Kidney tubule cell (primary cell): ENCODE data around the gene B4GALT3.
"Not testable (repeated sequence)": the region's sequence is repeated elsewhere in the genome, so short reads cannot be mapped to it uniquely, and the experiment has no call there.

ENCODE experiments used
- DNase-seq: peaks from one replicate; pipeline ENCODE4 v3.0.0-alpha.2; 2018; ENCODE audit warnings: low spot score

B4GALT3 gene

DNA sequence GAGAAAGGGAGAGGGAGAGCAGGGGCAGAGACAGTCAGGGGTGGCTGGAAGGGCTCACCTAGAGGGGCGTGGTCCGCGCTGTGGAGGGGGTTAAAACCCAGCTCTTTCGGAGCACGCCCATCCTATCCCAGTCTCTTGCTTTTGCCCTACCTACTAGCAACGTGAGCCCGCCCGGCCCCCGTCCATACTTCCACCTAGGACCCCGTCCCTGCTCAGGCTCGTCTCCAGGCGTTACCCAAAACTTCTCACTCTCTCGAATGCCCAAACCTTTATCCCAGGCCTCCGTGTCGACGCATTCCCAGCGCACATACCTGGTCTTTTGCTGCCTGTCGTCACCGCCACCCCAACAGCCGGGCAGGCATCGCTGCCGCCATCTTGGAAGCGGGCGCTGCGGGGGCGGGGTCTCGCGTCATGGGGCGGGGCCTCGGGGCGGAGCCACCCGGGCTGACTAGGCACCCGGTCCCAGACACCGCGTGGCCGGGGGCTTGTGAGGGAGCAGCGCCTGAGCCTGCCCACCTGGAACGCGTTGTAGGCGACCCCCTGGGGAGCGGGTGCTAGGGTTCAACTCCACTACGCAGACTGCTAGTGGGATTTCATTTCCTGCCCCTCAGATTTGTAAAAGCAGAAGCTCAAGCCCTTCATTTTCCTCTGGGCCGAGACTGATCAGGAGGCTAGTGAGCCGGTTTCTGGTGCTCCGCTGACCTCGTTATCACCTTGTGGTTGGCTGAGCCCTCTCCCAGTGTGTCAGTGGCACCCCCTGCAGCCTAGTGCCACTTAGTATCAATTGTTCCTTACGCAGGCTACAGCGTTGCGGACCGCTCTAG lies at the start of gene B4GALT3:
TSS of gene B4GALT3 (minus strand) at position 396 of the 824 bp plus-strand sequence. CDS start 1,447 bp downstream, outside the sequence.
- DNase-seq = peak; percentile 81

DNA sequence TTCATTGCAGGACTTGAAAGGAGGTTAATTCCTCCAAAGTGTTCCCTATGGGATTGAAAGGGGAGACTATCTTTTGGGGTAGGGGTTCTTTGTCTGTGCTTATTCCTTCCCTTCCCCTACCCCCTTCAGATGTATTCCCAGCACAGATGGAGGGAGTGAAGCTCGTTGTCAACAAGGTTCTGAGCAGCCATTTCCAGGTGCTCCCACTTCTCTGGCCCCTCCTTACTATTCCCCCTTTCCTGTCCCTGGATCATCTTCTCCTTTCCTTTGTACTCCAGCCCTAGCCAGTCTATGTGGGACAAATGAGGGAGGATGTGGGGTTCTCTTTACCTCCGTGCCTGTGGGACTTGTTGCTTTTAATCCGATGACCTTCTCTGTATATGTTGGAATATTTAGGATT lies 49.5 kb upstream of the B4GALT3 start:
- no peak for DNase-seq

DNA sequence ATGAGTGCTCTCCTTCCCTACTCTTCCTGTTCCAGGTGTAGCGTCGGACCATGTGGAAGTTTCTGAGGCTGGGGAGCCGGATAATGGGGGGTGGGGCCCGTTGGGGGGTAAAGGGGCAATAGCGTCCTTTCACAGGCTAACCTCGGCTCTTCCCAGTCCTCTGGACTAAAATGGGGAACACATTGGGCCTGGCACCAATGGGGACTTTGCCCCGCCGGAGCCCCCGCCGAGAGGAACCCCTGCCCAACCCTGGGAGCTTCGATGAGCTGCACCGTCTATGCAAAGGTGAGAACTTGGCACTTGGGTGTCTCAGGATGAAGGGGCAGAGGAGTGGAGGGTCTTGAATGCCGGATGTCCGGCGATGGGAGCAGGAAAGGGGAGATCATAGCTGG lies 49.0 kb upstream of the B4GALT3 start:
- no peak for DNase-seq

DNA sequence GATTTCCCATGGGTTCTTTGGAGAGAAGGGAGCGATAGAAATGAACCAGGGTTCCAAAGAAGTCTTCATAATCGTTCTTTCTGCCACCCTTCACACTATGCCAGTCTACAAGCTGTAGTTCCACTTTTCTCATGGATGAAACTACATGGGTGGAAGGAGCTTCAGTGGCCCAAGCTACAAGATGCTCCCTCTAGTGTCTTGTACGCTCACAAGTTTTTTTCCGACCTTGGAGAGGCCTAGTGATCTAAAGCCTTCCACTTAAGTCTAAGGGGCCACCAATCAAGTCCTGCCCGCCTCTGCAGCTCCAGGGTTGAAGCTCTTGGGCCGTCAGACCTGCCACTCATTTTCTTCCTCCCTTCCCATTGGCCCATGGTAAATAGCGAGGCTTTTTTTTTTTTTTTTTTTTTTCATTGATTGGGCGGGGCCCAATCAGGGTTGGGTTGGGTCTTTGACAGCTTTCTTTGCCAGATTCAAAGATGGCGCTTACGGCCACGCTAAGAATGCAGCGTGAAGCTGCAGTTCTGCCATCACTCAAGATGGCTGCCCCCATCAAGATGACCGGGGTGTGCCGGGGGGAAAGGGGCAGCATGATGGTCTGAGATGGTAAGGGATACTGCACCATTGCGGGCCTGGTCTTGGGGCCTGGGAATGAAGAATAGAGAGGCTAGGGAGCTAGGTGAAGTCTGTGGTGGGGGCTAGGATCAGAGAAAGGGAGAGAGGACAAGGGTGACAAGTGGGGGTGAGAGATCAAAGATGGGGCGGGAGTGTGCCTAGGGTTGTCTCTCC lies 48.4 kb upstream of the B4GALT3 start, which contains the start of gene TOMM40L:
TSS of gene TOMM40L (plus strand) at position 527 of the 786 bp plus-strand sequence. CDS start 430 bp downstream, outside the sequence.
- DNase-seq = peak; percentile 100

DNA sequence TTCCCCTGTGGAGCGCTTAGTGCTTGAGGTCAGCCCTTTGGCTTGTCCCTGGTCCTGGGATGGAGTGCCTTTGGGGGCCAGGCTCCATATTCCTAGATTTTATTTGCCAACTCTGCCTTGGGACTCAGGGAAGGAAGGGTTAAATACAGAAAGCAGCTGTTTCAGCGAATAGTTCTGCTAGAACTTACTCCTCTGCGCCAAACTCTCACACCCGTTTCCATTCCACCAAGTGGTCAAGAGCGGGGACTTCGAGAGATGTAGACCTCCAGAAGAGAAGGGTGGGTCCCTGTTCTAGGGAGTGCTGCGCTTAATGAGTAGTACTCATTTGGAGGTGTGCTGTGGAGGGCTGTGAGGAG lies 47.8 kb upstream of the B4GALT3 start:
- no peak for DNase-seq

DNA sequence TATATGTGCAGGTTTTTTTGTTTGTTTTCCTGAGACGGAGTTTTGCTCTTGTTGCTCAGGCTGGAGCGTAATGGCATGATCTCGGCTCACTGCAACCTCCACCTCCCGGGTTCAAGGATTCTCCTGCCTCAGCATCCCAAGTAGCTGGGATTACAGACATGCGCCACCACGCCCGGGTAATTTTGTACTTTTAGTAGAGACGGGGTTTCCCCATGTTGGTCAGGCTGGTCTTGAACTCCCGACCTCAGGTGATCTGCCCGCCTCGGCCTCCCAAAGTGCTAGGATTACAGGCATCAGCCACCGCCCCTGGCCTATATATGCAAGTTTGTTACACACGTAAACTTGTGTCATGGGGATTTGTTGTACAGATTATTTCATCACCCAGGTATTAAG lies 47.4 kb upstream of the B4GALT3 start:
- DNase-seq = not testable (repeated sequence)

DNA sequence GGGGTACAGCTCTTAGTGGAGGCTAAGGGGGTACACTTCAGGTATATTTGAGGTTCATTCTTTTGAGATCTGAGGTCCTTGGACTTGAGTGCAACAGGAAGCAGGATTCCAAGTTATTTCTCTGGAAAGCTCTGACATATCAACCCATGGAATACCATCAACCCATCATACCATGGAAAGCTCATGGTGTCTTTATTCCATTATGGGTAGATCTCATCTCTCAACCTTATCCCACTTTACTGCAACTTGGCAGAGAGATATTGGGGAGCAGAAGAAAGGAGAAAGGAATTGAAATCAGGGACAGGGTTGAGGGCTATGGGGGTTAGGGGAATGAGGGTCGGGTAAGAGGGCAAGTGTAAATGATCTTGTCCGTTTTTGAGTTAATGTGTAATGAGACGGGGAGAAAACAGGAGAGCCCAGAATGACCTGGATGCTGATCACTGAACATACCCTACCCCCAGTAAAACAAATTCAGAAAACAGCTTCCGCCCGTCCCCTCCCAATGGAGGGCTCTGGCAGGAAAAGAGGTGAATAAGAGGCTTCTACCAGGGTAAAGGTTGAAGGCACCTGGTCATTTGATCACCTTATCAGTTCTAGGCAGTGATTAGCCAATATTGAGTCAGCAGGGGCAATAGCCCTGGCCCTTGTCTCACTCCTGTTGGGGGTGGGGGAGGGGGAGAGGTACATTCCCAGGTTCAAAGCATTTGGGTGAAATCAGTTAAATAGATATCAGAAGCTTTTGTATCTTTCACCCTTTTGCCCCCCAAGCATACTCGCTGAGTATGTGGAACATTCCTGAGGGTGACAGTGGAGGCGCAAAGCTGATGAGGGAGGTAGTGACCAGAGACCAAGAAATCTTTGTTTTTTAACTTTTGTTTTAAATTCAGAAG lies 46.7 kb upstream of the B4GALT3 start:
- no peak for DNase-seq

DNA sequence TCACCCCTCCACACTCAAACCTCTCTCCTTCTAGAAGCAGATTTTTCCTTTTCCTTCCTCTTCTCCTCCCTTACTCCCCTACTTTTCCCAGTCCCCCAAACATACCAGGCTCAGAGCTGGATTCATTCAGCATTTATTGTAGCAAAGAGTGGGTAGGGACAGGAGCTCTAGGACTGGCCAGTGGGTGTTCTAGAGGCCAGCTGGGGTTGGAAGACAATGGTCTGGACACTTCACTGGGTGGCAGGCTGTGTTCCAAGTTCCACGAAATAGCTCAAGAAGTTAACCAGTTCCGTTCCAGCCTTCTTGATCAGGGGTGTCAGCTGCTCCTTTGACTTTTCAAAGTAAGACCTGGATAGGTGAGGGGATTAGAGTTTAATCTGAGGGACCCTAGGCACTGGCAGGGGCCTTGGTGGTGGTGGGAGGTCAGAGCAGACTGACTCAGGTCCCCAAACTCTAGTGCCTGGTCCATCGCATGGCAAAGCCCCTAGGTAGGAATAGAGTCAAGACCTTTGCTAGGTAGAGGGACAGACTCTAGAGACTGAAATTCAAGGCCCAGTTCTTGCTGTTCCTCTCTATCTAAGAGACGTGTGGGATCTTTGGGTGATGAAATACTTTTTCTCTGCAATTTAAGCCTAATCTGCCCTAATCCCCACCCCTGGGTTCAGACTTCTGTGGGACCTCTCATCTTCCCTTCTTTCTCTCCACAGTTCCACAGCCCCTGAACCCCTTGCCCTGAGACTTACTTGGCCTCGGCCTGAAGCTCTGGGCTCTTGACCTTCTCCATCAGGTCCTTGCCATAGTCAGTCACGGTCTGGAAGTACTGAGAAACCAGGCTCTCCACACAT lies 45.1 kb upstream of the B4GALT3 start:
- DNase-seq = no peak

DNA sequence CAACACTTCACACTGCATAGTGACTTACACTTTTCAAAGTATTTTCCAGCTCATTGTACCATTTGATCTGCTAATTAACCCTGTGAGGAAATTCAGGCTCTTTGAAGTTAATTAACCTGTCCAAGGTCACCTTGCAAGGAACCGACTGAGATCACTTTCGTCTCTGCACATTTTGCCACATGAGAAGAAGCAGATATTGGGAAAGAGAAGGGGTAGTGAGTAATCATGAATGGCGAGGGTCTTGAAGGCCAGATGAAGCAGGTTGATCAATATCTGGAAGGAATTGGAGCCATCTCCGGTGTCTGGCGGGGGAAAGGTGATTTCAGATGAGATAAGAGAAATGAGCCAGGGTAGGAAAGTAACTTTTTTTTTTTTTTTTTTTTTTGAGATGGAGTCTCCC lies 42.7 kb upstream of the B4GALT3 start:
- no peak for DNase-seq

DNA sequence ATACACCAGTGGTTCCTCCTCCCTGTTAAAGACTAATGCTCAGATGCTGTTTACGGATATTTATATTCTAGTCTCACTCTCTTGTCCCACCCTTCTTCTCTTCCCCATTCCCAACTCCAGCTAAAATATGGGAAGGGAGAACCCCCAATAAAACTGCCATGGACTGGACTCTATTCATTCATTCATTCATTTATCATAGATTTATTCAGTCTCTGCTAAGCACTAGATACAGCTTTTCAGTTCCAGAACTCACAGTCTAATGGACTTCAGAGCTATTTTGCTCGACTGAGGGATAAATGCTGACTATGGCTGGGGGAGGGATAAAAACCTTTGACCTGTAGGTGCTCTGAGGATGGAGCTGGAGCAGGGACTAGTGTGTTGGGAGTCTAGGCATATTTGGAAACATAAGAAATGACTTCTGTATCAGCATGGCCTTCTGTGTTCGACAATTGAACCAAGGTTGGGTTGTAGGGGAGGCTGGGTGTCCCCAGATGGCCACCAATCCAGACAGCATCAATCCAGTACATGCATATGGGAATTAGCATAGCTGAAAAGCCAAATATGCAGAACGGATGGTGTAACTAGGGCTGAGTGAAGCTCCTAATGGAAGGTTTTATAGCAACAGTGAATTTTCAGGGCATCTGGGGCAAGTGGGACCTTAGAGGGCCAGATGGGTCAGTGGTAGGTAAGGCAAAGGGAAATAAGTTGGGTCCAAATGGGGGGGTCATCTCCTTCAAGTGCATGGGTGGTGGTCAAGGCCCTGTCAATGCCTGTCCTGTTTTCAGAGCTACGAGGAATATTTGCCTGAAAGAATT lies 42.0 kb upstream of the B4GALT3 start:
- DNase-seq = no peak

DNA sequence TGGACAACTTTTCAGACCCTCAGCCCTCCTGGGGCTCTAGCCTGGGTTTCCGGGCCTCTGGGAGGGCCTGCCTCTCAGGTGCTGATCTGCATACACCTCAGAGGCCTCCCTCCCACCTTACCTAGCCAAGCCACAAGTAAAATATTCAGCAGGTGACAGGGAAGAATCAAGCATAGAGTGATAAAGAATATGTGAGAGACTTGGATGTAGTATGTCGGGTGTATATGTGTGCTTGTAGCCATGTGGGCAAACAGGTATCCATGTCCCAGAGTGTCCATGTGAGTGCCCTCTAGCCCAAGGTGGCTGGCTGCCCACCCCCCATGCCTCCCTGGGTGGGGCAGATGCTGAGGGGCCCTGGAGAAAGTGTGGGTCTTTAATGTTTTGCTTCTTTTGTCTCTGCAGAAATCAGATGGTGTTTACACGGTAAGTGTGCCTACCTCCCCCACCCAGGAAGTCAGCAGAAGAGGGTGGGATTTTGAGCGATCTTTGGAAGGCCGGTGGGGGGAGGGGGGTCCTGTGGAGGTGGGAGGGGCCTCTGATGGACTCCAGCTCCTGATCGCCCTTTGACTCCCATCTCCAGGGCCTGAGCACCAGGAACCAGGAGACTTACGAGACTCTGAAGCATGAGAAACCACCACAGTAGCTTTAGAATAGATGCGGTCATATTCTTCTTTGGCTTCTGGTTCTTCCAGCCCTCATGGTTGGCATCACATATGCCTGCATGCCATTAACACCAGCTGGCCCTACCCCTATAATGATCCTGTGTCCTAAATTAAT lies 41.2 kb upstream of the B4GALT3 start:
- DNase-seq = no peak

DNA sequence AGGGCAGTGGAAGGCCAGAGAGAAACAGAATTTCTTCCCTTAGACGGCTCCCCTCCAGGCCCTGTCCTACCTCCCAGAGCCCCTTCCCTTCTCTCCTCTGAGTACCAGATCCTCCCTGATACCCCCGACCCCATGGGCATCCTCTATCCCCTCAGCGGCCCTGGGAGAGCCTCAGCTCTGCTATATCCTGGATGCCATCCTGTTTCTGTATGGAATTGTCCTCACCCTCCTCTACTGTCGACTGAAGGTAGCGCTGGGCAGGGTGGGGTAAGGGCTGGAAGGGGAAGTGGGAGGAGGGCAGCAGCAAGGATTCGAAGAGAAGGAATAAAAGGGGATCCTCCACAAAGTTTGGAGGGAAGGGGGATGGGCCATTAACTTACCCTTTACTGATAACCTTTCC lies 40.5 kb upstream of the B4GALT3 start:
- DNase-seq = no peak

DNA sequence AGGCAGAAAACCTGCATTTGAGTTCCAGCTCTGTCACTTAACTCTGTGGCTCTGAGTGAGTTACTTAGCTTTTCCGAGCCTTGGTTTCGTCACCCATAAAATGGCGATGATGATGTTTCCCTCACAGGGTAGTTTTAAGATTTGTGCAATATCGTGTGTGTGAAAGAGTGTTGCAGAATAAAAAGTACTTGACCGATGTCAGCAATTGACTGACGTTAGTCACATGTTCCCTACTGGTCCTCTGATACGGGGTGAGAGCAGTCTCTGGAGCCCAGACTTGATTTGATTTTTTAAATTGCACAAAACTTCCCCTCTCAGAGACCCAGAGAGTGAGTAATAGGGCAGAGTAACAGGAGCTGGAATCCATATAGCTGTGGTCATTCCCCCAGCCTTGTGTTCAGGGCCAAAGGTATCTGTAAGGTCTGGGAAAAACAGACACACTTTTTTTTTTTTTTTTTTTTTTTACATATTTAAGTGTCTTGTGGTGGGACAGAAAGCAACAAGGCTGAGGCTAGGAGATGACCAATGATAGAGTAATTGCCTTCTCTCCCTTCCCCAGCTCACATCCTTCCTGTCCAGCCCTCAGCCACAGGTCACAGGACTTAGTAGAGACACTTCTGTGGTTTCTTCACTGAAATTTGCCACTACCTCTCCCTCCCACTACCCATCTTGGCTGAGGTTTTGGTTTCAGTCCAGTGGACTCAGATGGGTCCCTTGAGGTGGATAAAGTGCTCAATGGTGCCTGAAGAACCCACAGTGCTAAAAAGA lies 39.8 kb upstream of the B4GALT3 start:
- DNase-seq = peak; percentile 77

DNA sequence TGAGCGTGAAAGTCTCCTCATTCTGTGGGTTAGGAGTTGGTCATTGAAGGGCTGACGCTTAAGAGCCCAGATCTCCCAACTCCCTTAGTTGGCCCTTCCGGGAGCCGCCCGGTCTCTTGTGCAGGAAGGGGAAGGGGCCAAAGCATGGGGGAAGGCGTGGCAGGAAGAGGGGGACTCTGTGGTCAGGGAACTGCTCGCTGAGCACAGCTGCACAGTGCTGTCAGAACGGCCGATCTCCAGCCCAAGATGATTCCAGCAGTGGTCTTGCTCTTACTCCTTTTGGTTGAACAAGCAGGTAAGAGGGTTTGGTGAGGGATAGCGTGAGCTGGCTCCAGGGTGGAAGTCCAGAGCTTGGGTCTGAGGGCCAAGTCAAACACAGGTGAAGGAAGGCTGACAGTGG lies 37.8 kb upstream of the B4GALT3 start, which contains the start of gene FCER1G:
TSS of gene FCER1G (plus strand) at position 220 of the 400 bp plus-strand sequence. CDS start at position 247, 27 bp downstream.
- no peak for DNase-seq

DNA sequence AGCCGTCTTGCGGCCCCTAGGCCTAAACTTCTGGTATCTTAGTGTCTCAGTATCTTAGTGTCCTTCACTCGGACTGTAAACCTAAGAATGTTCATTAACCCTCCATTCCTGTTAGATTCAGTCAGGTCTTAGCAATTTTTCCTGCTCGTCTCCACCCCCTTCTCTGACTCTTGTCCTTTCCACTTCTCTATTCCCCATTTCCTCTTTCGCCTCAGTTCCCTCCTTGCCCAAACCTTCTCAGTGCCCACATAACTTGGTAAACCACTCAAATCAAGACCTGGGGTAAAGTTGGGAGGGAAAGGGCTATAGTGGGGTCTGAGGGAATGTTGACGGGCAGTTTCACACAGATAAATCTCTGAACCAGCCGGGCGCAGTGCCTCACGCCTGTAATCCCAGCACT lies 37.1 kb upstream of the B4GALT3 start:
- DNase-seq = no peak

DNA sequence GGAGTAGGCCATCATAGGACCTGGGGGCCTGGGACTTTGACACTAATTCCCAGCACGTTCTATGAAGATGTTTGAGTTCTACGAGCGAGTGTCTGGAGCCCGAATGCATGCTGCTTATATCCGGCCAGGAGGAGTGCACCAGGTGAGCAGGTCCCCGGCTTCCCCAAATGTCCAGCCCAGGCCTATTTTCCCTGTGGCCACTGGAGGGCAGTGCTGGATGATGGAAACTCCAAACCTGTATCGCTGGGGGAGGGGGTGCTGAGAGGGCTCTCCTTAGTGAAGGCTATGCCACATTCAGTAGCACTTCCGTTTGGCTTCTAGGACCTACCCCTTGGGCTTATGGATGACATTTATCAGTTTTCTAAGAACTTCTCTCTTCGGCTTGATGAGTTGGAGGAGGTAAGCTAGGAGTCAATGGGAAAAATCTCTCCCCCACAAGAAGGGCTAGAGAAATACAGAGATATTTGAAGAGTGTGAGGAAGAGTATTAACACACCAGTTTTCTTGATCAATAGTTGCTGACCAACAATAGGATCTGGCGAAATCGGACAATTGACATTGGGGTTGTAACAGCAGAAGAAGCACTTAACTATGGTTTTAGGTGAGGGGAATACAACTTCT lies 32.6 kb upstream of the B4GALT3 start:
- DNase-seq = peak; percentile 77

DNA sequence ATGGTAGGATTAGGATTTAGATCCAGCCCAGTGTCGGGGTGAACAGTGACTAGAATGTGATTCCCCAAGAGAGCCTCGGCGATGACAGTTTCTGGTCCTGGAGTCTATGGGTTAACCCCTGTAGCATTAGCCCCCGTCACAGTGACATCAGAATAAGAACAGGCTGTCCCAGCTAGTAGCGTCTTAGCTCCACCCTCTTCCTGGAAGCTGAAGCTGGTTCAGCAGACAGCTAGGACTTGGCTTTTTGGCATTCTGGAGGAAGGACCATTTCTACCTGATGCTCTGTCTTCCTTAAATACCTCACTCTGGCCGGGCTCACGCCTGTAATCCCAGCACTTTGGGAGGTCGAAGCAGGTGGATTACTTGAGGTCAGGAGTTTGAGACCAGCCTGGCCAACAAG lies 29.9 kb upstream of the B4GALT3 start:
- no peak for DNase-seq
